HTR-8/SVneo (cell line): ENCODE results near the gene CACNA2D3.
"Not testable (repeated sequence)": the region's sequence is repeated elsewhere in the genome, so short reads cannot be mapped to it uniquely, and the experiment has no call there.

Source experiments
- DNase-seq: peaks from one replicate; pipeline ENCODE4 v3.0.0; 2011; ENCODE audit warnings: low spot score, mixed read lengths; ENCODE audit not compliant: insufficient read length
- FAIRE-seq: peaks from 2 replicates; lab custom pipeline; 2011; peaks lifted over from hg19 to GRCh38; lab: Jason Lieb, UNC

The CACNA2D3 gene

GRCh38 chr3:54951405-54951804 lies 829.1 kb downstream of the CACNA2D3 start:
- FAIRE-seq (no peak), DNase-seq (peak; percentile 78)

GRCh38 chr3:54954022-54954421 lies 831.7 kb downstream of the CACNA2D3 start:
- DNase-seq, result peak; percentile 83

GRCh38 chr3:54954521-54954920 lies 832.2 kb downstream of the CACNA2D3 start:
- FAIRE-seq, result no peak

More at GRCh38 chr3:54954022-54954421, 831.7 kb downstream of the CACNA2D3 start:
- FAIRE-seq, result peak; percentile 94

GRCh38 chr3:54955496-54955895 lies 833.1 kb downstream of the CACNA2D3 start:
- DNase-seq (no peak), FAIRE-seq (no peak)

More at GRCh38 chr3:54954521-54954920, 832.2 kb downstream of the CACNA2D3 start:
- no peak for DNase-seq

GRCh38 chr3:54955941-54956340 lies 833.6 kb downstream of the CACNA2D3 start:
- FAIRE-seq, result peak; percentile 31
- no peak for DNase-seq

- DNase-seq (no peak), FAIRE-seq (no peak)
These were observed 835.4 kb downstream of the CACNA2D3 start for GRCh38 chr3:54957711-54958110.

- FAIRE-seq (no peak), DNase-seq (no peak)
These were observed 837.7 kb downstream of the CACNA2D3 start for GRCh38 chr3:54960082-54960481.

- DNase-seq (no peak), FAIRE-seq (no peak)
These were observed 838.3 kb downstream of the CACNA2D3 start for GRCh38 chr3:54960701-54961100.

GRCh38 chr3:54962200-54962599 lies 839.8 kb downstream of the CACNA2D3 start:
- FAIRE-seq (no peak), DNase-seq (no peak)

- DNase-seq, result no peak
- FAIRE-seq, result no peak
These were observed 841.3 kb downstream of the CACNA2D3 start for GRCh38 chr3:54963641-54964040.

GRCh38 chr3:54964081-54964480 lies 841.7 kb downstream of the CACNA2D3 start:
- no peak for DNase-seq
- no peak for FAIRE-seq

- DNase-seq (peak; percentile 60), FAIRE-seq (no peak)
These were observed 843.4 kb downstream of the CACNA2D3 start for GRCh38 chr3:54965746-54966145.

- DNase-seq (no peak), FAIRE-seq (no peak)
These were observed 844.6 kb downstream of the CACNA2D3 start for GRCh38 chr3:54966979-54967378.

GRCh38 chr3:54967731-54968161 lies 845.4 kb downstream of the CACNA2D3 start:
- DNase-seq, result no peak
- FAIRE-seq, result no peak

GRCh38 chr3:54968546-54969172 lies 846.3 kb downstream of the CACNA2D3 start:
- FAIRE-seq (no peak), DNase-seq (no peak)

- FAIRE-seq (no peak), DNase-seq (no peak)
These were observed 847.3 kb downstream of the CACNA2D3 start for GRCh38 chr3:54969652-54970051.

- FAIRE-seq (no peak), DNase-seq (no peak)
These were observed 848.5 kb downstream of the CACNA2D3 start for GRCh38 chr3:54970895-54971294.

- no peak for FAIRE-seq
These were observed 855.1 kb downstream of the CACNA2D3 start for GRCh38 chr3:54977439-54977838.

GRCh38 chr3:54977946-54978345 lies 855.6 kb downstream of the CACNA2D3 start:
- FAIRE-seq, DNase-seq: not testable (repeated sequence)

More at GRCh38 chr3:54977439-54977838, 855.1 kb downstream of the CACNA2D3 start:
- no peak for DNase-seq

- DNase-seq (no peak), FAIRE-seq (no peak)
These were observed 860.5 kb downstream of the CACNA2D3 start for GRCh38 chr3:54982807-54983206.

GRCh38 chr3:54983266-54984099 lies 861.1 kb downstream of the CACNA2D3 start:
- DNase-seq, result no peak
- no peak for FAIRE-seq
